HG03521 (cell line): ENCODE measurements around the gene MRPS25.
"Not testable (repeated sequence)": the region's sequence is repeated elsewhere in the genome, so short reads cannot be mapped to it uniquely, and the experiment has no call there.

Source experiments
- ATAC-seq: cut with Tn5 transposase; IDR thresholded peaks from one replicate; pipeline ENCODE4 v1.9.1; 2021; ENCODE audit warnings: mild to moderate bottlenecking, moderate library complexity; ENCODE audit not compliant: unreplicated experiment

The MRPS25 gene

GRCh38 chr3:15044326-15044725 lies 20.8 kb downstream of the MRPS25 start:
- no peak for ATAC-seq

- no peak for ATAC-seq
Observed at GRCh38 chr3:15043408-15044171, 21.5 kb downstream of the MRPS25 start.

GRCh38 chr3:15042936-15043335 lies 22.2 kb downstream of the MRPS25 start:
- no peak for ATAC-seq

GRCh38 chr3:15041950-15042349 lies 23.2 kb downstream of the MRPS25 start:
- ATAC-seq, result no peak

GRCh38 chr3:15040844-15041243 lies 24.3 kb downstream of the MRPS25 start:
- ATAC-seq, result no peak

- no peak for ATAC-seq
Observed at GRCh38 chr3:15038306-15038705, 26.8 kb downstream of the MRPS25 start.

GRCh38 chr3:15033103-15033502 lies 32.0 kb downstream of the MRPS25 start:
- ATAC-seq, result no peak

GRCh38 chr3:15032650-15033049 lies 32.5 kb downstream of the MRPS25 start:
- no peak for ATAC-seq

- ATAC-seq, result no peak
Observed at GRCh38 chr3:15029625-15030024, 35.5 kb downstream of the MRPS25 start.

- no peak for ATAC-seq
Observed at GRCh38 chr3:15023719-15024118, 41.4 kb downstream of the MRPS25 start.

GRCh38 chr3:15023249-15023648 lies 41.9 kb downstream of the MRPS25 start:
- ATAC-seq, result no peak

GRCh38 chr3:15017191-15017590 lies 47.9 kb downstream of the MRPS25 start:
- ATAC-seq, result no peak

- no peak for ATAC-seq
Observed at GRCh38 chr3:15015456-15015855, 49.7 kb downstream of the MRPS25 start.

- no peak for ATAC-seq
Observed at GRCh38 chr3:15014606-15015328, 50.3 kb downstream of the MRPS25 start.

GRCh38 chr3:15011174-15011573 lies 53.9 kb downstream of the MRPS25 start:
- ATAC-seq, result no peak

- no peak for ATAC-seq
Observed at GRCh38 chr3:15010664-15011063, 54.5 kb downstream of the MRPS25 start.

GRCh38 chr3:15009167-15009566 lies 55.9 kb downstream of the MRPS25 start:
- ATAC-seq, result no peak

GRCh38 chr3:15007681-15008141 lies 57.4 kb downstream of the MRPS25 start:
- ATAC-seq, result no peak

- ATAC-seq, result not testable (repeated sequence)
Observed at GRCh38 chr3:14999182-14999581, 65.9 kb downstream of the MRPS25 start.
